Uterus (tissue), 4 donors: Measurements from ENCODE around the gene CES3. TPM values are rescaled to one million over a fixed set of nuclear protein-coding genes. Genes with fewer than 3 reads are reported as not detected.
"Not testable (repeated sequence)": the region's sequence is repeated elsewhere in the genome, so short reads cannot be mapped to it uniquely, and the experiment has no call there.

Source experiments
- DNase-seq, 2 donors: peaks; one replicate each; pipeline ENCODE4 v3.0.0-alpha.2; 2019 to 2020
- H3K27ac ChIP-seq, 2 donors: fragments of 200-600 bp; sonication (generic); 1 replicate in 1 of 2; 2 replicates in 1 of 2; pipeline ENCODE4 v1.5.1; 2016 to 2018
- H3K27me3 ChIP-seq, 2 donors: fragments of 200-600 bp; sonication (generic); one replicate each; pipeline ENCODE4 v1.5.1; 2018 to 2019; ENCODE audit warnings: control low read depth in 1 of 2
- H3K36me3 ChIP-seq, 2 donors: fragments of 200-600 bp; sonication (generic); one replicate each; pipeline ENCODE4 v1.5.1; 2019; ENCODE audit warnings: control low read depth in 1 of 2
- H3K4me1 ChIP-seq, 2 donors: fragments of 200-600 bp; sonication (generic); one replicate each; pipeline ENCODE4 v1.5.1; 2018 to 2019; ENCODE audit warnings: control low read depth in 1 of 2
- H3K4me3 ChIP-seq, 2 donors: fragments of 200-600 bp; sonication (generic); 1 replicate in 1 of 2; 2 replicates in 1 of 2; pipeline ENCODE4 v1.5.1; 2018 to 2019; ENCODE audit warnings: mild to moderate bottlenecking in 1 of 2
- H3K9me3 ChIP-seq, 2 donors: fragments of 200-600 bp; sonication (generic); one replicate each; pipeline ENCODE4 v1.5.1; 2019; ENCODE audit warnings: control low read depth in 1 of 2
- CTCF ChIP-seq, 4 experiments: fragments of 200-600 bp in 2 of 4; fragments of 450-650 bp in 2 of 4; sonication (generic) in 2 of 4; IDR thresholded peaks; one replicate each; pipeline ENCODE4 v1.5.1; 2016 to 2019; ENCODE audit warnings: antibody characterized with exemption in 4 of 4, mild to moderate bottlenecking in 2 of 4, moderate library complexity in 1 of 4
- POLR2A ChIP-seq, 2 donors: fragments of 450-650 bp; IDR thresholded peaks; one replicate each; pipeline ENCODE4 v1.6.1; 2016; ENCODE audit warnings: antibody characterized with exemption in 2 of 2, mild to moderate bottlenecking in 1 of 2, moderate library complexity in 1 of 2
- intact Hi-C: fragments of 100-400 bp; cut with DNase I; formaldehyde crosslinking; loops from one replicate; pipeline ENCODE4 v1.15.1; 2023; ENCODE audit warnings: low total_unique reads
- total RNA-seq, 4 donors: library from RNA; depleted of rRNA in 3 of 4; stranded (reverse); fragments of >200 nt in 3 of 4; gene quantifications; one replicate each; pipeline versions ENCODE4 v1.1.0 to v1.2.4, GENCODE V29; 2014 to 2023
- donor health status: DM: yes; HTN: yes; CAD: no.

The CES3 gene
- total RNA-seq, 4 donors from 2014 or later = 0.51 to 2.8 (median 0.86) TPM

DNA sequence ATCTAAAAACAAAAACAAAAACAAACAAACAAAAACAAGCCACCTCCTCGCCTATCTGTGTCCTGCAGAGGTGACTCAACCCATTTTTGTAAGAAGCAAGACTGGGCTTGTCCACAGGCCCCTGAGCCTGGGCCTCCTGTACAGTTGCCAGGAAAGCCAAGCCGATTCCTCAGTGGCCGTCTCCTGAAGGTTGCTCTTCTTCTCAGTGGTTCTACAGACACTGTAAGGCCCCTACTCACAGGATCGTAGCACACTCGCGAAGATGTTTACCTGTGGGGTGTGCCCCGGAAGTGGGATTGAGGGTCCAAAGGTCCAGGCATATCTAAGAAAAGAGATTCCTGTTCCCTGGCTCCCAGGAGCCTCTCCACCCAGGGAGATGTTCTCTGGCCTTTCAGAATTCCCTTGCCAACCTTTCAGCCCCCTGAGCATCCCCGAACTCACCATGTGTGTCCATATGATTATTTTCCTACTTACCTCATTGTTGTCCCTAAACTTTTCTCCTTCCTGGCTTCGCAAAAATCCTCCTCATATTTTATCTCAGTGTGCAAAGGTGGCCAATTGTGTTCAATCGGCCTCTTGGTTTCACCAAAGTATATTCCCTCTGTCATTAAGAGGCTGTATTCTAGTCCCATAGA is 7.5 kb upstream of the CES3 start:
- Histone ChIP-seq H3K27me3 (no peaks in the 10 kb centered on the region), H3K27ac (no peak overlapping the region), H3K4me3 (no peak overlapping the region), H3K36me3 (no peaks in the 10 kb centered on the region), H3K9me3 (no peaks in the 10 kb centered on the region), H3K4me1 (peaks cover 0 to 6% of the 10 kb centered on the region in 2 donors)
- TF ChIP-seq POLR2A (IDR thresholded peaks at IDR 0.05) (no peak), CTCF (IDR thresholded peaks at IDR 0.05) (no peak)
- intact Hi-C loops = no loop called here
- no peak for DNase-seq

GRCh38 chr16:66954097-66954659 is 6.9 kb upstream of the CES3 start:
- DNase-seq = peak; percentile 67 to 75

GRCh38 chr16:66955363-66956153 is 5.5 kb upstream of the CES3 start:
- H3K36me3 ChIP-seq, H3K9me3 ChIP-seq, H3K4me3 ChIP-seq, intact Hi-C loops, DNase-seq, H3K4me1 ChIP-seq, H3K27me3 ChIP-seq, H3K27ac ChIP-seq: not testable (repeated sequence)

More at GRCh38 chr16:66954097-66954659, 6.9 kb upstream of the CES3 start:
- TF ChIP-seq POLR2A (IDR thresholded peaks at IDR 0.05) (no peak), CTCF (IDR thresholded peaks at IDR 0.05) (peak; percentile 73 to 82 (median 78))
- no peaks in the 10 kb centered on the region for H3K4me1 ChIP-seq
- no peak overlapping the region for H3K27ac ChIP-seq
- intact Hi-C loops = no loop called here
- H3K9me3 ChIP-seq = no peaks in the 10 kb centered on the region
- no peak overlapping the region for H3K4me3 ChIP-seq
- no peaks in the 10 kb centered on the region for H3K36me3 ChIP-seq
- no peaks in the 10 kb centered on the region for H3K27me3 ChIP-seq

DNA sequence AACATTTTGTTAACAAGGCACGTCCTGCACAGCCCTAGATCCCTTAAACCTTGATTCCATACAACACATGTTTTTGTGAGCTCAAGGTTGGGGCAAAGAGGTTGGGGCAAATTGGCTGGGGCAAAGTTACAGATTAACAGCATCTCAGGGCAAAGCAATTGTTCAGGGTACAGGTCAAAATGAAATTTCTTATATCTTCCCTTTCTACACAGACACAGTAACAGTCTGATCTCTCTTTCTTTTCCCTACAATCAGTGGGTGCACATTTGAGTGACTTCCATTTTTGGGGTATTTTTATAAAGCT is 5.0 kb upstream of the CES3 start:
- not testable (repeated sequence) for DNase-seq

DNA sequence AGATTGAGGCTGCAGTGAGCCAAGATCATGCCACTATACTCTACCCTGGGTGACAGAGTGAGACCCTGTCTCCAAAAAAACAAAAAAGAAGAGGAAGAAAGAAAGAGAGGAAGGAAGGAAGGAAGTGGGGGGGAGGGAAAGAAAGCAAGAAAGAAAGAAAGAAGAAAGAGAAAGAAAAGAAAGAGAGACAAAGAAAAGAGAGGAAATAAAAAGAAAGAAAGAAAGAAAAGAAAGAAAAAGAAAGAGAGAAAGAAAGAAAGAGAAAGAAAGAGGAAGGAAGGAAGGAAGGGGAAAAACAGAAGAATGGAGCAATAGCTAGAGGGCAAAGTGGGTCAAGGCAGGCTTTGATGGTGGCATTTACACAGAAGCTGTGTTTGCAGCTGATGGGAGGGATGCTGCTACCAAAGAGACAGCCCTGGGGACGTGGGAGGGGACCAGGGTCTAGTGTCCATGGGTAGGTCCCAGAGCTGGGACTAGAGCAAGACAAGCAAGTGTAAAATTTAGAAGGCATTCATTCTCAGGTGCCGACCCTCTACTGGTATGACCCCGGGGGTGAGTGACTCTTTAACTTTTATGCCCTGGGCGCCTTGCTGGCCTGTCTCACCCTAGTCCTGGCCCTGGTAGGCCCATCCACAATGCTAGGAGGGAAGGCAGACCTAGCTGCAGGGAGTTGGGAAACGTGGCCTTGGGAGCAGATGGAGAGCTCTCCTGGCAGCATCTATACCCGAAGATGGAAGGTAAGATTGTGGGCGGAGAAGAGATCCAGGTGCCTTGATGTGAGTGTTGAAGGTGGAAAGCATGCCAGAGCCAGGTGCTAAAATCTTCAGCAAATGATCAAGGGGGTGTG is 2.0 kb upstream of the CES3 start:
- Histone ChIP-seq H3K4me3 (no peak overlapping the region), H3K36me3 (no peaks in the 10 kb centered on the region), H3K27ac (no peak overlapping the region), H3K27me3 (no peaks in the 10 kb centered on the region), H3K9me3 (no peaks in the 10 kb centered on the region), H3K4me1 (no peaks in the 10 kb centered on the region)
- no peak for TF ChIP-seq POLR2A (IDR thresholded peaks at IDR 0.05)
- no peak for TF ChIP-seq CTCF (IDR thresholded peaks at IDR 0.05)
- DNase-seq = no peak
- intact Hi-C loops = no loop called here

More for the DNA sequence above, 5.0 kb upstream of the CES3 start:
- H3K4me3 ChIP-seq, H3K4me1 ChIP-seq, H3K27ac ChIP-seq, H3K27me3 ChIP-seq, intact Hi-C loops, H3K36me3 ChIP-seq, H3K9me3 ChIP-seq: not testable (repeated sequence)
